SK-N-SH (cell line): ENCODE results near the gene FBXO30. TPM values are rescaled to one million over a fixed set of nuclear protein-coding genes. Genes with fewer than 3 reads are reported as not detected.

Experiments
- CTCF ChIA-PET: fragments of 300-600, 350-600 bp; formaldehyde crosslinking; extraction: SDS; loops from one replicate; lab custom pipeline; 2021; lab: Yijun Ruan, JAX
- POLR2A ChIA-PET: fragments of 350-600 bp; sonication (Branson Sonifier 250); formaldehyde crosslinking; extraction: SDS; loops from one replicate; lab custom pipeline; 2020; ENCODE audit warnings: antibody characterized with exemption, inconsistent platforms; lab: Yijun Ruan, JAX
- DNase-seq: peaks from one replicate; pipeline ENCODE4 v3.0.0; 2012
- H2AFZ ChIP-seq: fragments of 200-600 bp; sonication (generic); 2 replicates; pipeline ENCODE4 v1.8.1; 2016; ENCODE audit warnings: antibody characterized with exemption, mild to moderate bottlenecking, low read depth
- H3F3A ChIP-seq: fragments of 200-600 bp; sonication (generic); replicated peaks from 2 replicates; pipeline ENCODE3; 2016; ENCODE audit warnings: antibody characterized with exemption, mild to moderate bottlenecking; ENCODE audit not compliant: insufficient read depth
- H3K27ac ChIP-seq, 2 experiments: fragments of 200-500 bp in 1 of 2; fragments of 200-600 bp in 1 of 2; sonication (Bioruptor generic) in 1 of 2; sonication (generic), shearing (Covaris generic) in 1 of 2; 2 replicates each; pipeline versions ENCODE4 v1.5.1 to v1.6.1; 2014 to 2016; ENCODE audit warnings: low read depth in 2 of 2, inconsistent platforms in 1 of 2, low read length in 1 of 2, mild to moderate bottlenecking in 1 of 2, mixed read lengths in 1 of 2
- H3K27me3 ChIP-seq: fragments of 200-600 bp; sonication (generic), shearing (Covaris generic); 2 replicates; pipeline ENCODE4 v1.6.1; 2016; ENCODE audit warnings: mixed run types; ENCODE audit not compliant: insufficient read depth
- H3K36me3 ChIP-seq, 2 experiments: fragments of 200-500 bp in 1 of 2; fragments of 200-600 bp in 1 of 2; sonication (Bioruptor generic) in 1 of 2; sonication (generic) in 1 of 2; replicated peaks in 1 of 2; 2 replicates each; pipeline versions ENCODE3 to v1.5.1; 2014 to 2016; ENCODE audit warnings: low read length in 1 of 2, mild to moderate bottlenecking in 1 of 2; ENCODE audit not compliant: insufficient read depth in 2 of 2, control insufficient read depth in 1 of 2
- H3K4me1 ChIP-seq, 2 experiments: fragments of 200-500 bp in 1 of 2; fragments of 200-600 bp in 1 of 2; sonication (Bioruptor generic) in 1 of 2; sonication (generic), shearing (Covaris generic) in 1 of 2; 2 replicates each; pipeline versions ENCODE4 v1.5.1 to v1.6.1; 2014 to 2016; ENCODE audit warnings: low read depth in 1 of 2, low read length in 1 of 2, mixed run types in 1 of 2; ENCODE audit not compliant: insufficient read depth in 2 of 2, control insufficient read depth in 1 of 2
- H3K4me2 ChIP-seq: fragments of 200-600 bp; sonication (generic), shearing (Covaris generic); 2 replicates; pipeline ENCODE4 v1.6.1; 2017; ENCODE audit warnings: mixed run types
- H3K4me3 ChIP-seq, 2 experiments: fragments of 200-500 bp in 1 of 2; fragments of 200-600 bp in 1 of 2; sonication (Bioruptor generic) in 1 of 2; sonication (generic), shearing (Covaris generic) in 1 of 2; 2 replicates each; pipeline versions ENCODE4 v1.5.1 to v1.8.1; 2014 to 2016; ENCODE audit warnings: low read depth in 2 of 2, inconsistent platforms in 1 of 2, low read length in 1 of 2, mild to moderate bottlenecking in 1 of 2, mixed read lengths in 1 of 2, moderate library complexity in 1 of 2
- H3K79me2 ChIP-seq: fragments of 200-600 bp; sonication (generic); 2 replicates; pipeline ENCODE4 v1.8.1; 2017; ENCODE audit warnings: mild to moderate bottlenecking; ENCODE audit not compliant: insufficient read depth
- H3K9ac ChIP-seq: fragments of 200-600 bp; sonication (generic); 2 replicates; pipeline ENCODE4 v1.6.1; 2017; ENCODE audit warnings: mixed run types
- H3K9me2 ChIP-seq: fragments of 200-600 bp; sonication (generic); 2 replicates; pipeline ENCODE4 v1.6.1; 2017; ENCODE audit warnings: mixed run types
- H3K9me3 ChIP-seq: fragments of 200-600 bp; sonication (generic); 2 replicates; pipeline ENCODE4 v1.6.1; 2017; ENCODE audit warnings: mixed run types, mild to moderate bottlenecking, moderate library complexity
- H4K20me1 ChIP-seq: fragments of 200-600 bp; sonication (generic); 2 replicates; pipeline ENCODE4 v1.6.1; 2017; ENCODE audit warnings: mild to moderate bottlenecking, mixed run types; ENCODE audit not compliant: insufficient read depth
- CTCF ChIP-seq: fragments of 200-600 bp; sonication (generic); IDR thresholded peaks from 2 replicates; pipeline ENCODE4 v1.6.1; 2017; ENCODE audit warnings: antibody characterized with exemption, mild to moderate bottlenecking, moderate library complexity
- EP300 ChIP-seq, 2 experiments: IDR thresholded peaks; 2 replicates each; pipeline versions ENCODE4 v1.4.0 to v1.6.1; 2012; ENCODE audit warnings: borderline replicate concordance in 1 of 2, low read depth in 1 of 2, low read length in 1 of 2
- FOSL2 ChIP-seq: IDR thresholded peaks from 2 replicates; pipeline ENCODE4 v1.4.0; 2012; ENCODE audit warnings: low read depth, mild to moderate bottlenecking, moderate library complexity, borderline replicate concordance
- FOXM1 ChIP-seq: IDR thresholded peaks from 2 replicates; pipeline ENCODE4 v1.4.0; 2012; ENCODE audit warnings: low read depth, mild to moderate bottlenecking
- GATA2 ChIP-seq: sonication (generic); formaldehyde crosslinking; IDR thresholded peaks from 2 replicates; pipeline ENCODE4 v1.5.0; 2020; ENCODE audit warnings: mild to moderate bottlenecking, missing genetic modification reagents
- NRF1 ChIP-seq: IDR thresholded peaks from 2 replicates; pipeline ENCODE4 v1.6.1; 2012; ENCODE audit warnings: low read depth, mild to moderate bottlenecking, low read length
- PBX3 ChIP-seq: IDR thresholded peaks from 2 replicates; pipeline ENCODE4; 2012
- REST ChIP-seq: IDR thresholded peaks from 2 replicates; pipeline ENCODE4 v1.6.1; 2012; ENCODE audit warnings: mild to moderate bottlenecking, low read depth, low read length, moderate library complexity
- TAF1 ChIP-seq: IDR thresholded peaks from 2 replicates; pipeline ENCODE4 v1.6.1; 2012; ENCODE audit warnings: low read depth, mild to moderate bottlenecking, low read length, moderate library complexity, borderline replicate concordance
- TCF12 ChIP-seq: IDR thresholded peaks from 2 replicates; pipeline ENCODE4 v1.4.0; 2012
- USF1 ChIP-seq: IDR thresholded peaks from 2 replicates; pipeline ENCODE4 v1.4.0; 2012; ENCODE audit warnings: low read depth, borderline replicate concordance
- YY1 ChIP-seq: IDR thresholded peaks from 2 replicates; pipeline ENCODE4 v1.4.0; 2012; ENCODE audit warnings: low read depth, mild to moderate bottlenecking
- polyA plus RNA-seq, 3 experiments: library from polyadenylated mRNA; depleted of rRNA; stranded (reverse); fragments of >200 nt; gene quantifications; 2 replicates each; pipeline ENCODE4 v1.2.3, GENCODE V29; 2012

FBXO30 gene
- polyA plus RNA-seq, 1 of the 3 experiments (the other 2 are of a cell fraction): 1.7 TPM

GRCh38 chr6:145765449-145765848 is 49.1 kb downstream of the FBXO30 start:
- H2AFZ ChIP-seq: no peak overlapping the region
- no peaks in the 10 kb centered on the region for H3K36me3 ChIP-seq
- ChIA-PET POLR2A (no interaction called here), CTCF (no interaction called here)
- H3K9ac ChIP-seq: no peak overlapping the region
- H3K4me3 ChIP-seq: no peak overlapping the region
- H3K27me3 ChIP-seq: no peaks in the 10 kb centered on the region
- no peak for DNase-seq
- no peaks in the 10 kb centered on the region for H3K9me2 ChIP-seq
- no peaks in the 10 kb centered on the region for H3F3A ChIP-seq
- H4K20me1 ChIP-seq: no peaks in the 10 kb centered on the region
- no peaks in the 10 kb centered on the region for H3K9me3 ChIP-seq
- TF ChIP-seq TAF1: no peak
- TF ChIP-seq PBX3: no peak
- TF ChIP-seq TCF12: no peak
- TF ChIP-seq REST: no peak
- no peak for TF ChIP-seq USF1
- no peak for TF ChIP-seq EP300 (IDR thresholded peaks at IDR 0.05; ENCODE audit: borderline replicate concordance in 1 of 2, low read depth in 1 of 2, low read length in 1 of 2)
- no peak for TF ChIP-seq CTCF
- no peak for TF ChIP-seq GATA2 (CRISPR knock-in tag)
- TF ChIP-seq FOSL2: no peak
- no peak for TF ChIP-seq NRF1
- TF ChIP-seq FOXM1: no peak
- TF ChIP-seq YY1: no peak
- H3K79me2 ChIP-seq: no peaks in the 10 kb centered on the region
- no peaks in the 10 kb centered on the region for H3K4me1 ChIP-seq
- H3K4me2 ChIP-seq: no peak overlapping the region
- no peak overlapping the region for H3K27ac ChIP-seq
